Sigmoid colon (tissue), 7 donors: ENCODE measurements around the gene LRP1B. TPM values are rescaled to one million over a fixed set of nuclear protein-coding genes. Genes with fewer than 3 reads are reported as not detected.

Source experiments
- DNase-seq: peaks from one replicate; pipeline ENCODE4 v3.0.0-alpha.2; 2019
- H3K27ac ChIP-seq, 4 donors: fragments of 200-600 bp; sonication (generic); one replicate each; pipeline ENCODE4 v1.5.1; 2016 to 2019; ENCODE audit warnings: mild to moderate bottlenecking in 1 of 4
- H3K27me3 ChIP-seq, 3 donors: fragments of 200-600 bp; sonication (generic); one replicate each; pipeline ENCODE4 v1.5.1; 2019; ENCODE audit warnings: mild to moderate bottlenecking in 1 of 3
- H3K36me3 ChIP-seq, 4 donors: fragments of 200-600 bp; sonication (generic); one replicate each; pipeline ENCODE4 v1.5.1; 2016 to 2019
- H3K4me1 ChIP-seq, 4 donors: fragments of 200-600 bp; sonication (generic); one replicate each; pipeline ENCODE4 v1.5.1; 2017 to 2019
- H3K4me3 ChIP-seq, 4 donors: fragments of 200-600 bp; sonication (generic); one replicate each; pipeline ENCODE4 v1.5.1; 2017 to 2019; ENCODE audit warnings: mild to moderate bottlenecking in 2 of 4, moderate library complexity in 1 of 4
- H3K9me3 ChIP-seq, 4 donors: fragments of 200-600 bp in 3 of 4; sonication (generic) in 3 of 4; one replicate each; pipeline versions ENCODE4 v1.5.1 to v1.6.1; 2013 to 2019
- EP300 ChIP-seq, 4 donors: sonication (generic); formaldehyde crosslinking; IDR thresholded peaks; one replicate each; pipeline ENCODE4 v1.6.1; 2017; ENCODE audit warnings: antibody characterized with exemption in 4 of 4
- POLR2A ChIP-seq, 2 donors: fragments of 450-650 bp; IDR thresholded peaks; one replicate each; pipeline ENCODE4 v1.6.1; 2016; ENCODE audit warnings: antibody characterized with exemption in 2 of 2, mild to moderate bottlenecking in 2 of 2, moderate library complexity in 2 of 2
- POLR2AphosphoS5 ChIP-seq, 4 donors: sonication (generic); formaldehyde crosslinking; IDR thresholded peaks; one replicate each; pipeline ENCODE4 v1.6.1; 2017; ENCODE audit warnings: antibody characterized with exemption in 4 of 4
- WGBS, 2 donors: extraction: QIAGEN DNeasy Blood & Tissue Kit; methylation state at CpG; one replicate each; pipeline ENCODE4 v1.1.7; 2013; 5-methylcytosine and 5-hydroxymethylcytosine counted together
- intact Hi-C: fragments of 100-400 bp; cut with DNase I; formaldehyde crosslinking; loops from one replicate; pipeline ENCODE4 v1.15.1; 2023
- polyA plus RNA-seq, 3 donors: library from polyadenylated mRNA; stranded (reverse); fragments of 200-250 nt; gene quantifications; one replicate each; pipeline ENCODE4 v1.2.3, GENCODE V29; 2013
- total RNA-seq, 4 donors: library from RNA; depleted of rRNA; stranded (reverse); fragments of >200 nt; gene quantifications; one replicate each; pipeline ENCODE4 v1.1.0, GENCODE V29; 2016
- TF ChIP-seq, protein P1 (sequence below), 4 experiments: fragments of 450-650 bp in 3 of 4; fragments of 200-600 bp in 1 of 4; IDR thresholded peaks; one replicate each; pipeline ENCODE4 v1.5.1; 2016 to 2019; ENCODE audit warnings: antibody characterized with exemption in 4 of 4, mild to moderate bottlenecking in 3 of 4, moderate library complexity in 2 of 4
- donor health status: healthy with polysubstance abuse.
- donor health status: Bipolar disorder and iron deficiency.
- donor health status: healthy.

Gene LRP1B
- total and polyA plus RNA-seq, 7 donors: 0.06 to 5.1 (median 2.0) TPM; not detected in 1

DNA sequence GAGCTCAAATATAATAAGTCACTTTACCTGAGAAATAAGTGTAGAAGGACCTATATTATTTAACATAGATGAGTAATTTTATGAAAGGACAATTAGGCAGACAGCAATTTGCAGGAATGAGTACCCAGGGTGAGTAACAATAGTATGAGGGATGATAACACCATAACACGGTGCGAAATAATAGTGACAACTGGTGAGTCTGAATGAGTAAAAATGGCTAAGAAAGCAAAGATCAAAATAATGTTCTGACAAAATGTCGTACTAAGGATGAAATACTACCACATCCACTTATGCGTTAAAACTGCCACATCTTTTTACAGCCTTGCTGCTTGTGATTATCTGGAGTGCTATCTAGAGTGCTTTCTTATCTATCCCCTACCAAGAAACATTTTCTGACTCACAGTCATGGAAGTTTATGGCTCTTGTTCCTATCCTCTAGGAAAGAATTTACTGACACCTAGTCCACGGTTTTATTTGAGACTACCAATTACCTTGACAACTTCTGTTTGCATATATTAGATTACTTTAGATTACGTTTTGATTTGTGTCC, 929.7 kb downstream of the LRP1B start:
- intact Hi-C loops: no loop called here
- H3K36me3 ChIP-seq: no peaks in the 10 kb centered on the region
- 34 to 58% methylated on average over 6 of the region's 6 CpGs for WGBS, 2 donors

DNA sequence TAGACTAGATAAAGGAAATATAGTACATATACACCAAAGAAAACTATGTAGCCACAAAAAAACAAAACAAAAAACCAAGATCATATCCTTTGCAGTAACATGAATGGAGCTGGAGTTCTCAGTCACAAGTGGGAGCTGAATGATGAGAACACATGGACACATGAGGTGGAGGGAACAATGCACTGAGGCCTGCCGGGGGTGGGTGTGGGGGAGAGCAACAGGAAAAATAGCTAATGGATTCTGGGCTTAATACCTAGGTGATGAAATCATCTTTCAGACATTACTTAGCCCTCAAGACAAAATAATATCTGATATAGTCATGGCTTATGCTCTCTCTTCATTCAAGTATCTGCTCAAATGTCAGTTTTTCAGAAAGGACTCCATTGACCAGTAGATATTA, 930.6 kb downstream of the LRP1B start:
- TF ChIP-seq, protein P1, sequence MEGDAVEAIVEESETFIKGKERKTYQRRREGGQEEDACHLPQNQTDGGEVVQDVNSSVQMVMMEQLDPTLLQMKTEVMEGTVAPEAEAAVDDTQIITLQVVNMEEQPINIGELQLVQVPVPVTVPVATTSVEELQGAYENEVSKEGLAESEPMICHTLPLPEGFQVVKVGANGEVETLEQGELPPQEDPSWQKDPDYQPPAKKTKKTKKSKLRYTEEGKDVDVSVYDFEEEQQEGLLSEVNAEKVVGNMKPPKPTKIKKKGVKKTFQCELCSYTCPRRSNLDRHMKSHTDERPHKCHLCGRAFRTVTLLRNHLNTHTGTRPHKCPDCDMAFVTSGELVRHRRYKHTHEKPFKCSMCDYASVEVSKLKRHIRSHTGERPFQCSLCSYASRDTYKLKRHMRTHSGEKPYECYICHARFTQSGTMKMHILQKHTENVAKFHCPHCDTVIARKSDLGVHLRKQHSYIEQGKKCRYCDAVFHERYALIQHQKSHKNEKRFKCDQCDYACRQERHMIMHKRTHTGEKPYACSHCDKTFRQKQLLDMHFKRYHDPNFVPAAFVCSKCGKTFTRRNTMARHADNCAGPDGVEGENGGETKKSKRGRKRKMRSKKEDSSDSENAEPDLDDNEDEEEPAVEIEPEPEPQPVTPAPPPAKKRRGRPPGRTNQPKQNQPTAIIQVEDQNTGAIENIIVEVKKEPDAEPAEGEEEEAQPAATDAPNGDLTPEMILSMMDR (IDR thresholded peaks at IDR 0.05): no peak
- no peak for TF ChIP-seq EP300 (IDR thresholded peaks at IDR 0.05)
- H3K27me3 ChIP-seq: no peaks in the 10 kb centered on the region
- H3K4me3 ChIP-seq: no peak overlapping the region
- H3K4me1 ChIP-seq: no peaks in the 10 kb centered on the region
- intact Hi-C loops: no loop called here
- H3K27ac ChIP-seq: no peak overlapping the region
- H3K36me3 ChIP-seq: no peaks in the 10 kb centered on the region
- H3K9me3 ChIP-seq: no peaks in the 10 kb centered on the region
- DNase-seq: no peak
- 81 to 88% methylated on average over 1 of the region's 1 CpG for WGBS, 2 donors

More for the DNA sequence above, 929.7 kb downstream of the LRP1B start:
- H3K27ac ChIP-seq: no peak overlapping the region
- H3K4me3 ChIP-seq: no peak overlapping the region
- H3K27me3 ChIP-seq: no peaks in the 10 kb centered on the region
- no peak for TF ChIP-seq POLR2A (IDR thresholded peaks at IDR 0.05)
- TF ChIP-seq EP300 (IDR thresholded peaks at IDR 0.05): no peak
- TF ChIP-seq, protein P1 (IDR thresholded peaks at IDR 0.05): no peak
- TF ChIP-seq POLR2AphosphoS5 (IDR thresholded peaks at IDR 0.05): no peak
- no peak for DNase-seq
- H3K4me1 ChIP-seq: no peaks in the 10 kb centered on the region
- H3K9me3 ChIP-seq: no peaks in the 10 kb centered on the region

DNA sequence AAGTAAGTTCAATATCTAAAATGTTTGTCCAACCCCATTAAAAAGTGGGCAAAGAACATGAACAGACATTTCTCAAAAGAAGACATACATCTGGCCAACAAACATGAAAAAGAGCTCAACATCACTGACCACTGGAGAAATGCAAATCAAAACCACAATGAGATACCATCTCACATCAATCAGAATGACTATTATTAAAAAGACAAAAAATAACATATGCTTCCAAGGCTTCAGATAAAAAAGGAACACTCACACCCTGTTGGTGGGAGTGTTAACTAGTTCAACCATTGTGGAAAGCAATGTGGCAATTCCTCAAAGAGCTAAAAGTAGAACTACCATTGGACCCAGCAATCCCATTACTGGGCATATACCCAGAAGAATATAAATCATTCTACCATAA, 931.1 kb downstream of the LRP1B start:
- no peak for DNase-seq
- Histone ChIP-seq H3K36me3 (no peaks in the 10 kb centered on the region), H3K27ac (no peak overlapping the region), H3K9me3 (no peaks in the 10 kb centered on the region), H3K27me3 (no peaks in the 10 kb centered on the region), H3K4me3 (no peak overlapping the region), H3K4me1 (no peaks in the 10 kb centered on the region)
- TF ChIP-seq POLR2AphosphoS5 (IDR thresholded peaks at IDR 0.05) (no peak), POLR2A (IDR thresholded peaks at IDR 0.05) (no peak), EP300 (IDR thresholded peaks at IDR 0.05) (no peak)
- TF ChIP-seq, protein P1 (IDR thresholded peaks at IDR 0.05): no peak
- intact Hi-C loops: no loop called here

DNA sequence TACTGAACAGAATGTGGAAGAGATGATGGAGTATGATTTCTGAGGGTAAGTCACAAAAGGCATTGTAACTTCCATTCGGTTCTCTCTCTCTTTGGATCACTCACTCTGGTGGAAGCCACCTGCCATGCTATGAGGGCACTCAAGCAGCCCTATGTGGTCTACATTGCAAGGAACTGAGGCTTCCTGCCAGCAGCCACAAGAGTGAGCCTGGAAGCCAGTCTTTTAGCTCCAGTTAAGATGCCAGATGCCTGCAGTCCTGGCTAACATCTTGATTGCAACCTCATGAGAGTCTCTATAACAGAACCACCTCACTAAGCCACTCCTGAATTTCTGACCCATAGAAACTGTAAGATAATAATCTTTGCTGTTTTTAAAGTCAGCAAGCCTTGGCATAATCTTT, 935.7 kb downstream of the LRP1B start:
- TF ChIP-seq POLR2A (IDR thresholded peaks at IDR 0.05) (no peak), POLR2AphosphoS5 (IDR thresholded peaks at IDR 0.05) (no peak), EP300 (IDR thresholded peaks at IDR 0.05) (no peak)
- TF ChIP-seq, protein P1 (IDR thresholded peaks at IDR 0.05): no peak
- Histone ChIP-seq H3K4me1 (no peaks in the 10 kb centered on the region), H3K4me3 (no peak overlapping the region), H3K36me3 (no peaks in the 10 kb centered on the region), H3K27ac (no peak overlapping the region), H3K27me3 (no peaks in the 10 kb centered on the region), H3K9me3 (no peaks in the 10 kb centered on the region)
- 73 to 77% methylated on average over 1 of the region's 1 CpG for WGBS, 2 donors
- DNase-seq: no peak
- intact Hi-C loops: no loop called here

DNA sequence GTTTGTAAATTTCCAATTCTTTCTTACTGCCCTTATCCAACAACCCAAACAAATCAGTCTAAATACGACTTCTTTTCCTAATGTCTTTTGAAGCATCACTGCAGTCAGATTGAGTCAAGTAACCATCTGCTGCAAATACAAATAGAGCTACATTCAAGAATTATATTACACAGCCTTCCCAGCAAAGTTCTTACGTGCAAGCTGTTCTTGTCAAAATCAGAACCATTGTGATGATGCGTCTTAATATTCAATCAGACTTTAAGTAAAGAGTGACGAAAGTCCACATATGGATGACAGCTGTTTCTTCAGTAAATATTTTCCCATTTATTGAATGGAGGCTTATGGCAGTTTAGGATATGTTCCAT, 943.8 kb downstream of the LRP1B start:
- WGBS, 2 donors: 43 to 50% methylated on average over 4 of the region's 4 CpGs
- Histone ChIP-seq H3K9me3 (no peaks in the 10 kb centered on the region), H3K36me3 (no peaks in the 10 kb centered on the region), H3K27ac (no peak overlapping the region), H3K27me3 (no peaks in the 10 kb centered on the region), H3K4me1 (no peaks in the 10 kb centered on the region), H3K4me3 (no peak overlapping the region)
- DNase-seq: no peak
- TF ChIP-seq, protein P1 (IDR thresholded peaks at IDR 0.05): no peak
- TF ChIP-seq POLR2A (IDR thresholded peaks at IDR 0.05) (no peak), EP300 (IDR thresholded peaks at IDR 0.05) (no peak), POLR2AphosphoS5 (IDR thresholded peaks at IDR 0.05) (no peak)
- intact Hi-C loops: no loop called here
